Measurements from ENCODE around the gene KLHL40.

Gene KLHL40

DNA sequence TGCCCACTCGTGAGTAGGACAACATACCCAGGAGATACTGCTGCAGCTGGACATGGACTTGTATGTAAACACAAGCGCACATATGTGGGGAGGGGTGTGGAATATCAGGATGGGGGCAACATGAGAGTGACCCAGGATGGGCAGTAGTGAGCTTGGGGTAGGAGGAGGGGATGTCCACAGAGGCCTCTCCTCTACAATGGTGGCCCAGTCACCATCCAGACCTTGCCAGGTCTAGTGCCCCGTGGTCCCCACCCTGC, 32.1 kb upstream of the KLHL40 start:
- TF ChIP-seq, protein P1, sequence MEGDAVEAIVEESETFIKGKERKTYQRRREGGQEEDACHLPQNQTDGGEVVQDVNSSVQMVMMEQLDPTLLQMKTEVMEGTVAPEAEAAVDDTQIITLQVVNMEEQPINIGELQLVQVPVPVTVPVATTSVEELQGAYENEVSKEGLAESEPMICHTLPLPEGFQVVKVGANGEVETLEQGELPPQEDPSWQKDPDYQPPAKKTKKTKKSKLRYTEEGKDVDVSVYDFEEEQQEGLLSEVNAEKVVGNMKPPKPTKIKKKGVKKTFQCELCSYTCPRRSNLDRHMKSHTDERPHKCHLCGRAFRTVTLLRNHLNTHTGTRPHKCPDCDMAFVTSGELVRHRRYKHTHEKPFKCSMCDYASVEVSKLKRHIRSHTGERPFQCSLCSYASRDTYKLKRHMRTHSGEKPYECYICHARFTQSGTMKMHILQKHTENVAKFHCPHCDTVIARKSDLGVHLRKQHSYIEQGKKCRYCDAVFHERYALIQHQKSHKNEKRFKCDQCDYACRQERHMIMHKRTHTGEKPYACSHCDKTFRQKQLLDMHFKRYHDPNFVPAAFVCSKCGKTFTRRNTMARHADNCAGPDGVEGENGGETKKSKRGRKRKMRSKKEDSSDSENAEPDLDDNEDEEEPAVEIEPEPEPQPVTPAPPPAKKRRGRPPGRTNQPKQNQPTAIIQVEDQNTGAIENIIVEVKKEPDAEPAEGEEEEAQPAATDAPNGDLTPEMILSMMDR (IDR thresholded peaks at IDR 0.05; ENCODE audit: borderline replicate concordance, control extremely low read depth, extremely low read depth, insufficient read depth, missing control alignments) = no peak
- in situ Hi-C loops (cut with MboI; ENCODE audit: low sequenced_read_pairs, unreplicated experiment) = no loop called here
- DNase-seq (ENCODE audit: low spot score) = no peak

DNA sequence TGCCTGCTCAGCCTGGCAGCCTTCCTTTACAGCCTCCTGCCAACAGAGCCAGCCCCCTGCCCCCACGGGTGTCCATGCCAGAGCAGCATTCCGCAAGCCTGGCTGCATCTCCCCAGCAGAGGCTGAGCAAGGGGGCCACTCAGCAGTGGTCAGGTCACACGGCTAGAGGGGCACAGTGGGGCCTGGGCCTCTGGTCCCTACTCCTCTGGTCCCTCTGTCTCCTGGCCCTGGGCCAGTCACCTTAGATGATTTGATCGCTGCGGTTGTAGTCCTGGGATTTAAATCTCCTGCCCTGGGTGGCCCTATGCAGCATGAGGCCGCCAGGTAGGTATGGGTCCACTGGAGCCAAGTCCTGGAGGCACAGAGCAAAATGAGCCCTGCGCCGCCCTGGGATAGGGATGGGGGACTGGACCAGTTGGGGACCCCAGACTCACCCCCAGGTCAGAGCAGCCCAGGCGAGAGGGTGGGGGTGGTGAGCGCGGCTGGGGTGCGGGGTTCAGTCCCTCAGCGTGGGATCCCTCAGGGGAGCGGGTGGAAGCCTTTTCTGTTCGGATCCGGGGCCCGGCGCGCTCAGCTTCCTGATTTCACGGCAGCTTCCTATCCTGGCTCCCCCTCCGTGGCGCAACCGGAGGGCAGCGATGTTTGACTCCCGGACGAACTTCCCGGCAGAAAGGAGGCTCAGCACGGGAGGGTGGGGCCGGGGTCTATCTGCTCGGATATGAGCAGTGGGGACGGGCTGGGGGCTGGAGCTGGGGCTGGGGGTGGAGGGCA, 31.6 kb upstream of the KLHL40 start, which contains the start of gene ZBTB47:
ZBTB47 (plus strand) TSS at position 138 of the 771 bp plus-strand sequence. CDS start 4,659 bp downstream, outside the sequence.
- DNase-seq (ENCODE audit: low spot score) = peak; percentile 56
- TF ChIP-seq, protein P1 (IDR thresholded peaks at IDR 0.05; ENCODE audit: borderline replicate concordance, control extremely low read depth, extremely low read depth, insufficient read depth, missing control alignments) = no peak
- in situ Hi-C loops (cut with MboI; ENCODE audit: low sequenced_read_pairs, unreplicated experiment) = no loop called here

DNA sequence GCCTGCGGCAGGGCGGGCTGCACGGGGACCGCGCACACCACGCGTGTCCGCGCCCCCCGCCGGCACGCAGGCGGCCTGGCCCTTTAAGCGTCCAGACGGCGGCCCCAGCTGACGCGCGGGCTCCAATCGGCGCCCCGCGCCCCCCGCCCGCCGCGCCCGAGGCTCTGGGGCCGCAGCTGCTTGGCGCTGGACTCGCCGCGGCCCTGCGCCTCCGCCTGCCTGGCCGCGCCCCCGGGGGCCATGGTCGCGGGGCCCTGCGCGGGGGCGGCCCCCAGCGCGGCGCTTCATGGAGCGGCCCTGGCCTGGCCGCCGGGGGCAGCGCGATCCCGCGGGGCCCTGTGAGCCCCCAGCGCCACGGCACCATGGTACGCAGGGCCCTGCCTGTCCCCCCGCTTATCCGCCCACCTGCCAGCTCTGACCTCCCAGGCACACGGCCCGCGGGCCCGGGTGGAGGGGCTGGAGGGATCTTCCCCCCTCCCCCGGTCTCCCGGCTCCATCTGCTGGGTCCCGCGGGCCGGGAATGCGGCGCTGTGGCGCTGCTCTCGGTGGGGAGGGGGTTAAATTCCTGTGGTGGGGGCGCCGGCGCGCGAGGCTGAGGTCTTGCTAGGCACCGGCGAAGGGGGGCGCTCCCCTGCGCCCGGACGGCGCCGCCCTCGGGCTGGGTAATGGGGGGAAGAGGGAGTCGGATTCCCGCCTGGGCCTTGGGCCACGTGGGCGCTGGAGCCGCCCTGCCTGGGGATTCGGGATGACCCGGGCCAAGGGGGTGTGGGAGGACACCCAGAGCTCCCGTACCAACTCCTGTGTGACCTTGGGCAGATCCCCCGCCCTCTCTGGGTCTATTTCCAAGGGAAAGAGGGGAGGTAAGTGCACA, 30.8 kb upstream of the KLHL40 start:
- peak; percentile 77 for DNase-seq (ENCODE audit: low spot score)
- TF ChIP-seq, protein P1 (IDR thresholded peaks at IDR 0.05; ENCODE audit: borderline replicate concordance, control extremely low read depth, extremely low read depth, insufficient read depth, missing control alignments) = no peak
- in situ Hi-C loops (cut with MboI; ENCODE audit: low sequenced_read_pairs, unreplicated experiment) = no loop called here

DNA sequence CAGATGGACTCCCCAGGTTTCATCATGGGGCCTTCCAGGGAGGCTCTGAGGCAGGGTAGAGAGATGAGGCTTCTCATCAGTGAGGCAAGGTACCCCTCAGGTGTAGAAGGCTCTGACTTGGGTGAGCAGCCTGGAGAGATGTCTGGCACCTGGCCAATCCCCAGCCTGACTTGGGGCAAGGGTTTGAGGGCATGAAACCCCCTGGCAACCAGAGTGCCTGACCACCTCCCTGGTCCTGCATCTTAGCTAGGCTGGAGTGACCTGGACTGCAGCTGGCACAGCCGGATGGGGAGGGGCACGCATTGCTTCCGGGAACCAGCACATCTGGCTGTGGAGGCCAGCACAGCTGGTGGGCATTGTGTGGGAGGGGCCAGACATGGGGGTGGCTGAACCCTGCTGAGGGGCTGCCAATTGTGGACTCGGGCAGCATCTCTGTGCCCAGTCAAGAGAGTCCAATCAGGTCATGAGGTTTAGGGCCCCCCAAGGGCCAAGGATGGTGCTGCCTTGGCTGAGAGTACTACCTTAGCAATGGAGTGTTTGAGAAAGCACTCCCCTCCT, 29.9 kb upstream of the KLHL40 start:
- DNase-seq (ENCODE audit: low spot score) = peak; percentile 42
- TF ChIP-seq, protein P1 (IDR thresholded peaks at IDR 0.05; ENCODE audit: borderline replicate concordance, control extremely low read depth, extremely low read depth, insufficient read depth, missing control alignments) = no peak
- in situ Hi-C loops (cut with MboI; ENCODE audit: low sequenced_read_pairs, unreplicated experiment) = no loop called here

DNA sequence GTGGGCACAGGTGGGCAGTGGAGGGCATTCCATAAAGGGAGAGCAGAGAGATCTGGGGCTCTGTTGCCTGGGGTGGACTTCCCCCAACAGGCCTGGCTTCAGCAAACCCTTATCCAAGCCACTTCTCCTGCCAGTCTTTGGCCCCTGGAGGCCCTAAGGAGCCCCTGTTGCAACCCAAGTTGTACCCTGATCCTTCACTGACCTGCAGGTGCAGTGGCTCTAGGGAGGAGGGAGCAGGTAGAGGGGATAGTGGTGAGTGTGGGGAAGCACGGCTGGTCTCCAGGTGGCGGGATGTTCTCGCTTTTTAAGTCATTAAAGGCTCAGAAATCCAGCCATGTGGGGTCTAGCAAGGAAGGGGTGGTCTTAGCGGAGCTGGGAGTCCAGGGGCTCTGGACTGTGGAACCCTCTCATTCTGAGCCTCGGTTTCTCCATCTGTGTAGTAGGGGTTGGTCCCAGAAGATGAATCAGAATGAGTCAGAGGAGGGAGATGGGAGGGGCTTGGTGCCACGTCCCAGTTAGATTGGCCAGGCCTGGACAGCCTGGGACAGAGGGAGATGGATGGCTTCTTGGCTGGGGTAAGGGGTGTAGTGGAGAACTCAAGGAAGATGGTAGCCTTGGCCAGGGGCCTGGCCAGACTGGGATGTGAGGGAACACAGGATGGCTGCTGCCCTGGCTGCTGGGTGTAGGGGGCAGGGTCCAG, 29.2 kb upstream of the KLHL40 start:
- TF ChIP-seq, protein P1 (IDR thresholded peaks at IDR 0.05; ENCODE audit: borderline replicate concordance, control extremely low read depth, extremely low read depth, insufficient read depth, missing control alignments) = no peak
- in situ Hi-C loops (cut with MboI; ENCODE audit: low sequenced_read_pairs, unreplicated experiment) = no loop called here
- DNase-seq (ENCODE audit: low spot score) = peak; percentile 34

Measured in GM13976 (cell line).